ENCODE measurements around the gene TMSB10.
A peak's percentile ranks its signal among the peaks of the same experiment; 100 is the strongest.
"Not testable (repeated sequence)": the region's sequence is repeated elsewhere in the genome, so short reads cannot be mapped to it uniquely, and the experiment has no call there.

TMSB10 gene

DNA sequence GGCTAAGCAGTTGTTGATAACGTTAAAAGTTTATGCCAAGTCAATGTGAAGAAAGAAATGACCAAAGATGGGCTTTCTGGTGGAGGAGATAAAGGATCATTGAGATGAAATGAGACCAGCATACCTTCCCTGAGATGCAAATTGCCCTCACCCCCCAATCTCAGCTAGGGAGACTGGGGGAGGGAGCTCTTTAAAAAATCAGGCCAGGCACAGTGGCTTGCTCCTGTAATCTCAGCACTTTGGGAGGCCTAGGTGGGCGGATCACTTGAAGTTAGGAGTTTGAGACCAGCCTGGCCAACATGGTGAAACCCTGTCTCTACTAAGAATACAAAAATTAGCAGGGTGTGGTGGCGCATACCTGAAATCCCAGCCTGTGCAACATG, 34.6 kb downstream of the TMSB10 start:
- DNase-seq = no peak

DNA sequence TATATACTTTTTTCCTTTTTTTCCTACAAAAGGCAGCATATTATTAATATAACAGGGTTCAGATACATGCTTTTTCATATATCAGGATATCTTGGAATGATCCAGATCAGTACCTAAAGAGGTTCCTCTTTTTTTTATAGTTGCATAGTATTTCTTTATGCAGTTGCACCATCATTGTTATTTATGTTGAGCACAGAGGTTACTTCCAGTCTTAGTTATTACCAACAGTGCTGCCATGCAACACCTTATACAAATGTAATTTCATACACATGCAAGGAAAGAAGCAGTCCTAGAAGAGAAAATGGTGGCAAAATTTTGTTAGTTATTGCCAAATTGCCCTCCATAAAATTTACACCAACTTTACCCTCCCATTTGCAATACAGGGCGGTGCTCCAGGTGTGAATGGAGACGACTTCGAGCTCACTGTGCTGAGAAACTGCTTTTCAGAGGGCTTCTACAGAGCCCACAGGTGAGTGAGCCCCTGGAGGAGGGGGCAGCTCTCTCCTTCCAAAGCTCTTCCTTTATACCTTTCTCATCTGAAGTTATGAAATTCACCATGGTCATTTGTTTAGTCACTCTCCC, 35.5 kb downstream of the TMSB10 start:
- DNase-seq = no peak

DNA sequence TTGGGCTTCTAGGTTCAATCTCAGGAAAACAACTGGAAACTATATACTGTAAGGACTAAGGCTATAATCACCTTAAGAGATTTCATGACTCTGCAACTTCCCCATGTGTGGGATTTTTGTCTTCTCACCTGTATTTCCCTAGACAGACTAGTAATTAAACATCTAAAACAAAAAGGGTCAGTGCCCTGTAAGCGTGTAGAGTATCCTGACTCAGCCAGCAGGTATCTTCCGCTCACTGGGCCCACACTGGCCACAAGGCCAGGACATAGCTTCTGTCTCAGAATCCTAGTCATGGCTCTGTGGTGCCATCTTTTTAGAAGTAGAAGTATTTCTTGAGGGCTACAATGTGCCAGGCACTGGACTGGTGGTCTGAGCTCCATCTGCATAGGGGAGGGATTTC, 36.7 kb downstream of the TMSB10 start:
- no peak for DNase-seq

DNA sequence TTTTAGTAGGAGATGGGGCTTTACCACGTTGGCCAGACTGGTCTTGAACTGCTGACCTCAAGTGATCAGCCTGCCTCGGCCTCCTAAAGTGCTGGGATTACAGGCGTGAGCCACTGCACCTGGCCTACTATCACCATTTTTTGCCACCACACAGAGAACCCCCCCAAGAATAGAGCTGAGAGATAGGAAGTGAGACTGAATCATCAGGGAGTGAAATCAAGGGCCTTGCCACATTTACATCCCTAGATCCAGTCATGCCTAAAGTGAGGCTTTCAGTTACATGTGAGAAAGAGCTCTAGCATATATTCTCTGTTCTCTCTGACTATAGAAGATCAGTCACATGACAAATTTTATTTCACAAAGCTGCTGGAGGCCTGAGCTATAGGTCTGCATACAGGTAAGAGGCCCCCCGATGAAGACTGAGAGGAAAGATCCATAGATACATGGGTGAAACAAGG, 37.5 kb downstream of the TMSB10 start:
- DNase-seq = no peak

DNA sequence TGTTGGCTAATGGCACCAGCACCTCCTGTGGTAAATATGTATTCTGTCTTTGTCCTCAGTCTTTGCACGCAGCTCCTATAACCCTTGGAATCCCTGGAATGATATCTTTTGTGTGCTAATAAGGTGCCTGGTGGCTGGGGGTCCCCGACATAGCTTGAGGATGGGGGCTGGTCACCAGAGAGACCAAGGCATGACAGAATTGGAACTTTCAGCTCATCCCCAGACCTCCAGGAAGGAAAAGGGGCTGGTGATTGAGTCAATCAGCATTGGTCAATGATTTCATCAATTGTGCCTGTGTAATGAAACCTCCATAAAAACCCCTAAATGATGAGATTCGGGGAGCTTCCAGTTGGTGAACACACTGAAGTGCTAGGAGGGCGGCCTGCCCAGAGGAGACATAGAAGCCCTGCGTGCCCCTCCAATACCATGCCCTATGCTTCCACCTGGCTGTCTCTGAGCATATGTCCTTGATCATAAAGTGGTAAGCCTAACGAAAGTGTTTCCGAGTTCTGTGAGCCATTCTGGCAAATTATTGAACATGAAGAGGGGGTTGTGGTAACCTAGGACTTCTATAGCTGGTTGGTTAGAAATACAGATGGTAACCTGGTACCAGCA, 38.9 kb downstream of the TMSB10 start:
- DNase-seq = no peak

DNA sequence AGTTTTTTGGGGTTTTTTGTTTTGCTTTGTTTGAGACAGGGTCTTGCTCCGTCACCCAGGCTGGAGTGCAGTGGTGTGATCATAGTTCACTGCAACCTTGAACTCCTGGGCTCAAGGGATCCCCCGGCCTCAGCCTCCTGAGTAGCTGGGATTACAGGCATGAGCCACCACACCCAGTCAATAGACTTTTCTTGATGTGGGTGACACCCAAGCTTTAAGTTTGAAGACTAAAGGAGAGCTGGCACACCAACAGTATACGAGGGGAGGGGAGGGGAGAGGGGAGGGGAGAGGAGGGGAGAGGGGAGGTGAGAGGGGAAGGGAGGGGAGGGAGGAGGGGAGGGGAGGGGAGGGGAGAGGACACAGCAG, 40.4 kb downstream of the TMSB10 start:
- not testable (repeated sequence) for DNase-seq

DNA sequence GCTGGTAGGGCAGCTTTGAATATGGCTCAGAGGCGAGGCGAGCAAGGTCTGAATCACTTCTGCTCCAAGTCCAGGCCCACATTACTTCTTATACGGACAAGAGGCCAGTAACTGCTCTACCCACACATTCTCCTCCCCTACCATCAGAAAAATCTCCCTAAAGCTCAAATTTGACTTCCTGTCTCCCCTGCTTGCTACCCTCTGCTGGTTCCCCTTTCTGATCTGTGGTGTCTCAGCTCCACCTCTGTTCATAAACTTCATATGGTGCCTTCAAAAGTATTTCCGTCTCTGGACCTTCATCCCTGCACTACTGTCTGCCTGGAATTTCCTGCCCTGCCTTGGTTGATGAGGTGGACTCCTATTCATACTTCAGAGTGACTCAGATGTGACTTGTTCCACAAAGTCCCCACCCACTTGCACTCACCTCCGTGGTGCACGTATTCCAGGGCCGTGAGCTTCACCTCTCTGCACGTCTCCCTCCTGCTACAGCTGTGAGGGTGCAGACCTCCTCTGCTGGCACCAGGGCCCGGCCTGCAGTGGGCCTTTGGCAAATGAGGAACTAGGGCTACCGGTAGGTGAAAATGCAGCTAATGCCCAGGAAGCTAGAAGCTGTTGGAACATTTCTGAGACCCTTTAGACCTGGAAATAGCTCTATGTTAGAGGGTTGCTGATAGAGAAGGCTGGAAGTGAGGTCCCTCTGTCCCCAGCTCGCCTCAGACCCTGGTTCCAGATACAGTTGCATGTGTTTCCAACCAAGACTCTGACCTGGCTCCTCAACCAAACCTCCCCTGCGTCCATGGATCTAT, 41.0 kb downstream of the TMSB10 start:
- peak; percentile 63 for DNase-seq

DNA sequence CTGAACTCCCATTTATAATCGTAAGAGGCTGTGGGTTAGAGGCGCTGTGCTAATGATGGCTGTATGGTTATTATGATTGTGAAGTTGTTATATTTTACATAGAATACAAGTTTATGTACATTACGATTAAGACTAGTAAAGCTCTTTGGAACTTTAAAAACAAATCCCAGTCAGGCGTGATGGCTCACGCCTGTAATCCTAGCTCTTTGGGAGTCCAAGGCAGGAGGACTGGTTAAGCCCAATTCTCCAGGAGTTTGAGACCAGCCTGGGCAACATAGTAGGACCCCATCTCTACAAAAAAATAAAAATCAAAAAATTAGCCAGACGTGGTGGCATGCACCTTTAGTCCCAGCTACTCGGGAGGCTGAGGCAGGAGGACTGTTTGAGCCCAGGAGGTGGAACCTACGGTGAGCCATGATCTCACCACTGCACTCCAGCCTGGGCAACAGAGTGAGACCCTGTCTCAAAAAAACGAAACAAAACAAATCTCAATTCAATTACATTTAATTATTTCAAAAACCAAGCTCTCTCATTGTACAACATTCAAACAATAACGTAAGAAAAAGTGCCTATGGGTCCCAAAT, 41.6 kb downstream of the TMSB10 start:
- DNase-seq = no peak

DNA sequence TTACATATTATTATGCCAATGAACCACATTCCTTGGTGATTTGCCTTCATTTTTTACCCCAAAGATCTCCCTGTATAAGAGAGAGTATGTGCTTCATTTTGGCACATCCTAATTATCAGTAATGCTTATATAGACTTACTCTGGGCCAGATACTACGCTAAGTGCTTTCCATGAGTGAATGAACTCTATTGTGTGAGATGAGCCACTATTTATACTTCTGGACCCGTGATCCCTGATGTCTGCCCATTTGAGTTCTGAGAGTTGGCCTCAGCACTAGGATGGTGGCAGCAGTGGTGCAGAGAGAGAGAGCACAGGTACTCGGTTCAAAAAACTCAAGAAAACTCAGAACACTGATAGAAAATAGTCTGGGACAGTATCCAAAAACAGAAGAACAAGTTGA, 48.1 kb downstream of the TMSB10 start:
- DNase-seq = no peak

DNA sequence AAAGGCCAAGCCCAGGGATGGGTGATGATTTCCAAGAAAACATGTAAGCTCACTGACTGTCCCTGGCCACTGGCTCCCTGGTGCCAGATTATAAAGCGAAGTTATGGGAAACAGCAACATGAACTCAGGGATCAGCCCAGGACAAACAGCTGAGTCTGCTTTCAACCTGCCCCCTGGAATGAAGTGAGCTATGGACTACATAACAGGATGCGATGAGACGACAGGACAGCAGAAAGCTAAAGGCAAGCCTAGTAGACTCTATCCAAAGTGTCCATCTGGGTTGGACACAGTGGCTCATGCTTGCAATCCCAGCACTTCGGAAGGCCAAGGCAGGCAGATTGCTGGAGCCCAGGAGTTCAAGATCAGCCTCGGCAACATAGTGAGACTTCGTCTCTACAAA, 48.9 kb downstream of the TMSB10 start:
- DNase-seq = no peak
